PC-9 (cell line): ENCODE results near the gene SH3GL2. TPM values are rescaled to one million over a fixed set of nuclear protein-coding genes. Genes with fewer than 3 reads are reported as not detected.

Source experiments
- BruUV-seq: library from RNA; stranded (reverse); fragments of 400-500 nt; replicated peaks from 2 replicates; lab custom pipeline; 2021; lab: Mats Ljungman, UMichigan
- CTCF ChIA-PET: fragments of 300-600 bp; sonication (Branson Sonifier 250); formaldehyde crosslinking; loops from one replicate; lab custom pipeline; 2022; ENCODE audit warnings: antibody characterized with exemption; lab: Charles Lee
- POLR2A ChIA-PET: fragments of 300-600 bp; sonication (Branson Sonifier 250); formaldehyde crosslinking; loops from one replicate; lab custom pipeline; 2022; ENCODE audit warnings: antibody characterized with exemption; ENCODE audit not compliant: unreplicated experiment; lab: Charles Lee
- DNase-seq, 2 experiments: peaks; one replicate each; pipeline versions ENCODE4 v3.0.0 to v3.0.0-alpha.2; 2015 to 2022; ENCODE audit warnings: mixed read lengths in 1 of 2
- H2AFZ ChIP-seq: fragments of 200-600 bp; sonication (generic); 2 replicates; pipeline ENCODE4 v1.8.1; 2017; ENCODE audit warnings: antibody characterized with exemption
- H3F3A ChIP-seq: fragments of 200-600 bp; sonication (generic); 2 replicates; pipeline ENCODE4 v1.8.1; 2017; ENCODE audit warnings: antibody characterized with exemption, mild to moderate bottlenecking, low read depth; ENCODE audit not compliant: insufficient read depth
- H3K27ac ChIP-seq: fragments of 200-600 bp; sonication (generic); 2 replicates; pipeline ENCODE4 v1.6.1; 2016; ENCODE audit warnings: mixed run types
- H3K27me3 ChIP-seq: fragments of 200-600 bp; sonication (generic); 2 replicates; pipeline ENCODE4 v1.6.1; 2016; ENCODE audit warnings: low read depth, mixed run types; ENCODE audit not compliant: insufficient read depth
- H3K36me3 ChIP-seq: fragments of 200-600 bp; sonication (generic); 2 replicates; pipeline ENCODE4 v1.6.1; 2016; ENCODE audit warnings: low read depth, mixed run types
- H3K4me1 ChIP-seq: fragments of 200-600 bp; sonication (generic); replicated peaks from 2 replicates; pipeline ENCODE4 v1.6.1; 2016; ENCODE audit warnings: mixed run types; ENCODE audit not compliant: insufficient read depth
- H3K4me2 ChIP-seq: fragments of 200-600 bp; sonication (generic); 2 replicates; pipeline ENCODE4 v1.6.1; 2017; ENCODE audit warnings: mixed run types
- H3K4me3 ChIP-seq: fragments of 200-600 bp; sonication (generic); 2 replicates; pipeline ENCODE4 v1.6.1; 2016; ENCODE audit warnings: mixed run types
- H3K79me2 ChIP-seq: fragments of 200-600 bp; sonication (generic); 2 replicates; pipeline ENCODE4 v1.6.1; 2017; ENCODE audit warnings: low read depth, mixed run types
- H3K9me2 ChIP-seq: fragments of 200-600 bp; sonication (generic); 2 replicates; pipeline ENCODE4 v1.8.1; 2017; ENCODE audit warnings: mild to moderate bottlenecking; ENCODE audit not compliant: insufficient read depth
- H3K9me3 ChIP-seq: fragments of 200-600 bp; sonication (generic); 2 replicates; pipeline ENCODE4 v1.8.1; 2016; ENCODE audit warnings: low read depth; ENCODE audit not compliant: insufficient read depth
- H4K20me1 ChIP-seq: fragments of 200-600 bp; sonication (generic); 2 replicates; pipeline ENCODE4 v1.8.1; 2017; ENCODE audit not compliant: insufficient read depth
- EZH2 ChIP-seq: fragments of 200-600 bp; sonication (generic); IDR thresholded peaks from 2 replicates; pipeline ENCODE4 v1.8.0; 2017; ENCODE audit warnings: antibody characterized with exemption, low read depth
- intact Hi-C: fragments of 100-400 bp; cut with micrococcal nuclease; formaldehyde crosslinking; loops from one replicate; pipeline ENCODE4 v1.10.0; 2022; ENCODE audit not compliant: unreplicated experiment
- total RNA-seq: library from RNA; stranded (reverse); gene quantifications from 2 replicates; pipeline ENCODE4 v1.2.3, GENCODE V29; 2021
- TF ChIP-seq, protein P1 (sequence below): fragments of 200-600 bp; sonication (generic); conservative IDR thresholded peaks from 2 replicates; pipeline ENCODE4 v1.6.1; 2017; ENCODE audit warnings: mixed run types, antibody characterized with exemption, mild to moderate bottlenecking, moderate library complexity

Gene SH3GL2
- total RNA-seq, 1 experiment from 2014 or later, result not detected

DNA sequence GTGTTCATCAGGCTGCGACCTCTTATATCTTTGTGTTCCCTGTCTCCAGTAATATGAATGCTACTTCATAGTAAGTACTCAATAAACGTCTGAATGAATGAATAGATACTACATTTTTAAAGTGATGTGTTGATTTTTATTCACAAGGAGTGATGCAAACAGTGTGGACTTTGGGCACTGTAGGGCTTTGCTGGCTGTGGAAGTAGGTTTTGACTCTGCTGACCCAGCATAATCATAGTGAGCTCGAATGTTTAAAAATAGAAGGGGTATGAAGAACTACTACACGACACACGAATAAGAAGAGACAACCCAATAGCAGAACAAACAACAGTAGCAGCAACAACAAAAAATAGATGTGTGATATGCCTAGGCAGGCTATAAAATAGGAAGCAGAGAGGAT, 147.4 kb downstream of the SH3GL2 start:
- no peaks in the 10 kb centered on the region for H3K27me3 ChIP-seq
- H3K4me2 ChIP-seq, result no peak overlapping the region
- H3F3A ChIP-seq, result no peaks in the 10 kb centered on the region
- no peaks in the 10 kb centered on the region for H3K9me3 ChIP-seq
- H2AFZ ChIP-seq, result no peak overlapping the region
- BruUV-seq, result no TSS peak
- intact Hi-C loops, result no loop called here
- no peak overlapping the region for H3K4me3 ChIP-seq
- H3K36me3 ChIP-seq, result no peaks in the 10 kb centered on the region
- ChIA-PET POLR2A (no interaction called here), CTCF (no interaction called here)
- no peaks in the 10 kb centered on the region for H4K20me1 ChIP-seq
- H3K79me2 ChIP-seq, result no peaks in the 10 kb centered on the region
- no peaks in the 10 kb centered on the region for H3K9me2 ChIP-seq
- H3K4me1 ChIP-seq, result no peaks in the 10 kb centered on the region
- H3K27ac ChIP-seq, result no peak overlapping the region
- DNase-seq, result no peak
- TF ChIP-seq EZH2, result no peak
- TF ChIP-seq, protein P1, sequence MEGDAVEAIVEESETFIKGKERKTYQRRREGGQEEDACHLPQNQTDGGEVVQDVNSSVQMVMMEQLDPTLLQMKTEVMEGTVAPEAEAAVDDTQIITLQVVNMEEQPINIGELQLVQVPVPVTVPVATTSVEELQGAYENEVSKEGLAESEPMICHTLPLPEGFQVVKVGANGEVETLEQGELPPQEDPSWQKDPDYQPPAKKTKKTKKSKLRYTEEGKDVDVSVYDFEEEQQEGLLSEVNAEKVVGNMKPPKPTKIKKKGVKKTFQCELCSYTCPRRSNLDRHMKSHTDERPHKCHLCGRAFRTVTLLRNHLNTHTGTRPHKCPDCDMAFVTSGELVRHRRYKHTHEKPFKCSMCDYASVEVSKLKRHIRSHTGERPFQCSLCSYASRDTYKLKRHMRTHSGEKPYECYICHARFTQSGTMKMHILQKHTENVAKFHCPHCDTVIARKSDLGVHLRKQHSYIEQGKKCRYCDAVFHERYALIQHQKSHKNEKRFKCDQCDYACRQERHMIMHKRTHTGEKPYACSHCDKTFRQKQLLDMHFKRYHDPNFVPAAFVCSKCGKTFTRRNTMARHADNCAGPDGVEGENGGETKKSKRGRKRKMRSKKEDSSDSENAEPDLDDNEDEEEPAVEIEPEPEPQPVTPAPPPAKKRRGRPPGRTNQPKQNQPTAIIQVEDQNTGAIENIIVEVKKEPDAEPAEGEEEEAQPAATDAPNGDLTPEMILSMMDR, result no peak

- H2AFZ ChIP-seq, result no peak overlapping the region
- ChIA-PET POLR2A (no interaction called here), CTCF (no interaction called here)
- no TSS peak for BruUV-seq
- no peaks in the 10 kb centered on the region for H3F3A ChIP-seq
- no peak for TF ChIP-seq EZH2
- TF ChIP-seq, protein P1, result no peak
- DNase-seq, result no peak
- no peaks in the 10 kb centered on the region for H3K36me3 ChIP-seq
- no peaks in the 10 kb centered on the region for H3K4me1 ChIP-seq
- no peaks in the 10 kb centered on the region for H3K79me2 ChIP-seq
- no peak overlapping the region for H3K27ac ChIP-seq
- no peak overlapping the region for H3K4me2 ChIP-seq
- no peaks in the 10 kb centered on the region for H4K20me1 ChIP-seq
- H3K9me3 ChIP-seq, result no peaks in the 10 kb centered on the region
- H3K4me3 ChIP-seq, result no peak overlapping the region
- H3K9me2 ChIP-seq, result no peaks in the 10 kb centered on the region
- no peaks in the 10 kb centered on the region for H3K27me3 ChIP-seq
- intact Hi-C loops, result no loop called here
Observed at GRCh38 chr9:17730899-17731298, 152.0 kb downstream of the SH3GL2 start.

GRCh38 chr9:17731308-17731707, 152.4 kb downstream of the SH3GL2 start:
- ChIA-PET POLR2A (no interaction called here), CTCF (interaction anchor here (0.6 kb wide), 1 partner anchor 39 kb away, joined by 4 read pairs; no protein-coding TSS in a partner anchor)
- BruUV-seq, result no TSS peak
- Histone ChIP-seq H3K27ac (no peak overlapping the region), H3K27me3 (no peaks in the 10 kb centered on the region), H3K79me2 (no peaks in the 10 kb centered on the region), H2AFZ (no peak overlapping the region), H3K36me3 (no peaks in the 10 kb centered on the region), H3K4me2 (no peak overlapping the region), H3K9me2 (no peaks in the 10 kb centered on the region), H4K20me1 (no peaks in the 10 kb centered on the region), H3K4me3 (no peak overlapping the region), H3K4me1 (no peaks in the 10 kb centered on the region), H3K9me3 (no peaks in the 10 kb centered on the region), H3F3A (no peaks in the 10 kb centered on the region)
- DNase-seq, result no peak
- intact Hi-C loops, result no loop called here
- no peak for TF ChIP-seq EZH2
- TF ChIP-seq, protein P1, result no peak
